ENCODE measurements around the gene TSSK2.
"Not testable (repeated sequence)": the region's sequence is repeated elsewhere in the genome, so short reads cannot be mapped to it uniquely, and the experiment has no call there.

TSSK2 gene
- 0.09 to 0.19 (median 0.17) reads per million in 3 donors for total RNA-seq

DNA sequence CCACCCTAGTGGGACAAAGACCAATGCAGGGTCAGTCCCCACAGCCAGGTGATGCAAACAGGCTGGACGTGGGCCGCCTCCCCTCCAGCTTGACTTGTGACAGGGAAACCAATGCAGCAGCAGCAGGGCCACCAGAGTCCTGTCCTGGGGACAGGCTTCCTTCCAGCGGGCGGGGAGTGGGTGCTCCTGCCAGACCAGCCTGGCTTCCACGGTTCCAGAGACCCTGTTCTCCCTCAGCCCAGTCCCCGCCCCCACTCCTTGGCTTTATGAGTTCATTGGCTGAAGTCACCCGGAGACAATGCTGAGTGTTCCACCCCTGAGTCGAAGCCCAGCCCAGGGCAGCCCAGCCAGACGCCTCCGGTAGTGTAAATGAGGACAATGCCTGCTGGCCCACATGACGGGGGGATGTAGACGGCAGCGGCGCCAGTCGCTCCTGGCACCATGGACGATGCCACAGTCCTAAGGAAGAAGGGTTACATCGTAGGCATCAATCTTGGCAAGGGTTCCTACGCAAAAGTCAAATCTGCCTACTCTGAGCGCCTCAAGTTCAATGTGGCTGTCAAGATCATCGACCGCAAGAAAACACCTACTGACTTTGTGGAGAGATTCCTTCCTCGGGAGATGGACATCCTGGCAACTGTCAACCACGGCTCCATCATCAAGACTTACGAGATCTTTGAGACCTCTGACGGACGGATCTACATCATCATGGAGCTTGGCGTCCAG lies at the start of gene TSSK2:
Gene TSSK2 (plus strand): TSS at position 350 of the 726 bp plus-strand sequence. CDS start 92 bp downstream, at position 442.
- no peaks in the 10 kb centered on the region for H3K27me3 ChIP-seq (replicated peaks; ENCODE audit: control insufficient read depth, insufficient read depth, low read length, poor library complexity, severe bottlenecking)
- no peaks in the 10 kb centered on the region for H3K9me3 ChIP-seq (ENCODE audit: control insufficient read depth, low read length)
- no peak for DNase-seq
- no peak within 1 kb of the TSS for H3K27ac ChIP-seq (ENCODE audit: insufficient read depth, low read length, poor library complexity, severe bottlenecking)
- H3K36me3 ChIP-seq (ENCODE audit: control insufficient read depth, insufficient read depth, low read length): peaks cover 39% of the 10 kb centered on the region
- H3K4me1 ChIP-seq (ENCODE audit: control insufficient read depth, insufficient read depth, low read length, poor library complexity, severe bottlenecking): no peaks in the 10 kb centered on the region
- no peak within 1 kb of the TSS for H3K4me3 ChIP-seq (ENCODE audit: insufficient read depth, low read depth, low read length, poor library complexity, severe bottlenecking)

DNA sequence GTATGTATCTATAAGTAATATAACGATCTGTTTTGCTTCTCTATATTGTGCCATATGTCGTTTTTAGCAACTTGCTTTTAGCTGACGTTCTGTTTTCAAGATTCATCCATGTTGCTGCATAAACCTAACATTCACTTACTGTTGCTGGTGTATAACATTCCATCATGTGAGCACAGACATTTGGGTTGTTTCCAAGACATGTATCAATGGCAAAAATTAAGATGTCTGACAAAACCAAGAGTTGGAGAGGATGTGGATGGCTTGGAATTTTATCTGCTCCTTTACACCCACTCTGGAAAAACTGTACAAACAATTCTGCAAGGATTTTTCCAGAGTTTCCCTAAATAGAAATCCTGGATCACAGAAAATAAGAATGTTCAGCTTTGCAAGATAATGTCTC lies 49.8 kb upstream of the TSSK2 start:
- no peak overlapping the region for H3K4me3 ChIP-seq (ENCODE audit: insufficient read depth, low read depth, low read length, poor library complexity, severe bottlenecking)
- no peaks in the 10 kb centered on the region for H3K9me3 ChIP-seq (ENCODE audit: control insufficient read depth, low read length)
- no peaks in the 10 kb centered on the region for H3K27me3 ChIP-seq (replicated peaks; ENCODE audit: control insufficient read depth, insufficient read depth, low read length, poor library complexity, severe bottlenecking)
- H3K27ac ChIP-seq (ENCODE audit: insufficient read depth, low read length, poor library complexity, severe bottlenecking): no peak overlapping the region
- no peak for DNase-seq
- no peaks in the 10 kb centered on the region for H3K4me1 ChIP-seq (ENCODE audit: control insufficient read depth, insufficient read depth, low read length, poor library complexity, severe bottlenecking)
- peaks cover 16% of the 10 kb centered on the region for H3K36me3 ChIP-seq (ENCODE audit: control insufficient read depth, insufficient read depth, low read length)

DNA sequence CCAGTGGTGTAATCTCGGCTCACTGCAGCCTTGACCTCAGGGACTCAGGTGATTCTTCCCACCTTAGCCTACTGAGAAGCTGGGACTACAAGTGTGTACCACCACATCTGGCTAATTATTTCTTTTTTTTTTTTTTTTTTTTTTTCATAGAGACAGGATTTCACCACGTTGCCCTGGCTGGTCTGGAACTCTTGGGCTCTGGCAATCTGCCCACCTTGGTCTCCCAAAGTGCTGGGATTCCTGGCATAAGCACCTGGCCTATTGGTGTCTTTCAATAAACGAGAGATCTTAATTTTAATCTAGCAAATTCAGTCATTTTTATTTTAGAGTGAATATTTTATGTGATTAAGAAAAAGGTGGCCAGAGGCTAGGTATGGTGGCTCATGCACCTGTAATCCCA lies 49.0 kb upstream of the TSSK2 start:
- H3K9me3 ChIP-seq (ENCODE audit: control insufficient read depth, low read length): no peaks in the 10 kb centered on the region
- no peak for DNase-seq
- H3K4me3 ChIP-seq (ENCODE audit: insufficient read depth, low read depth, low read length, poor library complexity, severe bottlenecking): no peak overlapping the region
- H3K27ac ChIP-seq (ENCODE audit: insufficient read depth, low read length, poor library complexity, severe bottlenecking): no peak overlapping the region
- peaks cover 21% of the 10 kb centered on the region for H3K36me3 ChIP-seq (ENCODE audit: control insufficient read depth, insufficient read depth, low read length)
- no peaks in the 10 kb centered on the region for H3K4me1 ChIP-seq (ENCODE audit: control insufficient read depth, insufficient read depth, low read length, poor library complexity, severe bottlenecking)
- H3K27me3 ChIP-seq (replicated peaks; ENCODE audit: control insufficient read depth, insufficient read depth, low read length, poor library complexity, severe bottlenecking): no peaks in the 10 kb centered on the region

DNA sequence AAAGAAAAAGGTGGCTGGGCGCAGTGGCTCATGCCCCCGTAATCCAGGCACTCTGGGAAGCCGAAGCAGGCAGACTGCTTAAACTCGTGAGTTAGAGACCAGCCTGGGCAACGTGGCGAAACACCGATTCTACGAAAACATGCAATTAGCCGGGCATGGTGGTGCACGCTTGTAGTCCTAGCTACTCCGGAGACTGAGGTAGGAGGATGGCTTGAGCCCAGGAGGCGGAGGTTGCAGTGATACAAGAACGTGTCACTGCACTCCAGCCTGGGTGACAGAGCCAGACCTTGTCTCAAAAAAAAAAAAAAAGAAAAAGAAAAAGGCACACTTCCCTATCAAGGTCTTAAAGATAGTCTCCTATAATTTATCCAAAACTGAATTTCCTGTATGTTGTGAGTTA lies 48.3 kb upstream of the TSSK2 start:
- Histone ChIP-seq H3K4me1 (ENCODE audit: control insufficient read depth, insufficient read depth, low read length, poor library complexity, severe bottlenecking) (no peaks in the 10 kb centered on the region), H3K27me3 (replicated peaks; ENCODE audit: control insufficient read depth, insufficient read depth, low read length, poor library complexity, severe bottlenecking) (no peaks in the 10 kb centered on the region), H3K36me3 (ENCODE audit: control insufficient read depth, insufficient read depth, low read length) (peaks cover 21% of the 10 kb centered on the region), H3K4me3 (ENCODE audit: insufficient read depth, low read depth, low read length, poor library complexity, severe bottlenecking) (no peak overlapping the region), H3K27ac (ENCODE audit: insufficient read depth, low read length, poor library complexity, severe bottlenecking) (no peak overlapping the region), H3K9me3 (ENCODE audit: control insufficient read depth, low read length) (no peaks in the 10 kb centered on the region)
- DNase-seq: no peak

DNA sequence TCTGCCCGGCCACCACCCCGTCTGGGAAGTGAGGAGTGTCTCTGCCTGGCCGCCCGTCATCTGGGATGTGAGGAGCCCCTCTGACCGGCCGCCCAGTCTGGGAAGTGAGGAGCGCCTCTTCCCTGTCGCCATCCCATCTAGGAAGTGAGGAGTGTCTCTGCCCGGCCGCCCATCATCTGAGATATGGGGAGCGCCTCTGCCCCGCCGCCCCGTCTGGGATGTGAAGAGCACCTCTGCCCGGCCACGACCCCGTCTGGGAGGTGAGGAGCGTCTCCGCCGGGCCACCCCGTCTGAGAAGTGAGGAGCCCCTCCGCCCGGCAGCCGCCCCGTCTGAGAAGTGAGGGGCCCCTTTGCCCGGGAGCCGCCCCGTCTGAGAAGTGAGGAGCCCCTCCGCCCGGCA lies 47.0 kb upstream of the TSSK2 start:
- not testable (repeated sequence) for H3K4me1 ChIP-seq (ENCODE audit: control insufficient read depth, insufficient read depth, low read length, poor library complexity, severe bottlenecking); H3K27me3 ChIP-seq (replicated peaks; ENCODE audit: control insufficient read depth, insufficient read depth, low read length, poor library complexity, severe bottlenecking); H3K27ac ChIP-seq (ENCODE audit: insufficient read depth, low read length, poor library complexity, severe bottlenecking); H3K4me3 ChIP-seq (ENCODE audit: insufficient read depth, low read depth, low read length, poor library complexity, severe bottlenecking); H3K9me3 ChIP-seq (ENCODE audit: control insufficient read depth, low read length); DNase-seq
- H3K36me3 ChIP-seq (ENCODE audit: control insufficient read depth, insufficient read depth, low read length): peaks cover 30% of the 10 kb centered on the region

DNA sequence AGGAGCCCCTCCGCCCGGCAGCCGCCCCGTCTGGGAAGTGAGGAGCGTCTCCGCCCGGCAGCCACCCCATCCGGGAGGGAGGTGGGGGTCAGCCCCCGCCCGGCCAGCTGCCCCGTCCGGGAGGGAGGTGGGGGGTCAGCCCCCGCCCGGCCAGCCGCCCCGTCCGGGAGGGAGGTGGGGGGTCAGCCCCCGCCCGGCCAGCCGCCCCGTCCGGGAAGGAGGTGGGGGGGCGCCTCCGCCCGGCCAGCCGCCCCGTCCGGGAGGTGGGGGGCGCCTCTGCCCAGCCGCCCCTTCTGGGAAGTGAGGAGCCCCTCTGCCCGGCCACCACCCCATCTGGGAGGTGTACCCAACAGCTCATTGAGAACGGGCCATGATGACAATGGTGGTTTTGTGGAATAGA lies 46.5 kb upstream of the TSSK2 start:
- H3K9me3 ChIP-seq (ENCODE audit: control insufficient read depth, low read length); H3K4me1 ChIP-seq (ENCODE audit: control insufficient read depth, insufficient read depth, low read length, poor library complexity, severe bottlenecking); H3K27ac ChIP-seq (ENCODE audit: insufficient read depth, low read length, poor library complexity, severe bottlenecking); H3K27me3 ChIP-seq (replicated peaks; ENCODE audit: control insufficient read depth, insufficient read depth, low read length, poor library complexity, severe bottlenecking); DNase-seq; H3K4me3 ChIP-seq (ENCODE audit: insufficient read depth, low read depth, low read length, poor library complexity, severe bottlenecking): not testable (repeated sequence)
- peaks cover 31% of the 10 kb centered on the region for H3K36me3 ChIP-seq (ENCODE audit: control insufficient read depth, insufficient read depth, low read length)

DNA sequence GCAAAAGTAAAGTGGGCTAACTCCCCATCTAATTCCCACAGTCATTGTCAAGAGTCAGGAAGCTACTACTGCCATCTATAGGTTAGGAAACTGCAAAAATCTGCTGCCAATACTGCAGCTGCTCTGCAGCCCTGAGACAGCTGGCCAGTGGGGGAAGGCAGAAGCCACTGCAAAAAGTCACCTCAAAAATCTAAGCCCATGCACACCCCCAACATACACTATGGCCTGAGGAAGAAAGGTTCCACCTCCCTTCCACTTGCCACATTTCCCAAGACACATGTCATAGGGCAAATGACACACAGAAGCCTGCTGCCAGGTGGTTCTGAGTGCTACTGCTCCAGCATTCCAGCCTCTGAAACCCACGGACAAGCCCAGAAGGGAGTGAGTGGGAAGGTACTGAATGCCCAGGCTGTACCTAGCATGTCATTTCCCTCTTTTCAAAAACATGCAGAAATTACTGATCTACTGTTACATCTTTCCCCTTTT lies 45.8 kb upstream of the TSSK2 start:
- H3K27me3 ChIP-seq (replicated peaks; ENCODE audit: control insufficient read depth, insufficient read depth, low read length, poor library complexity, severe bottlenecking): no peaks in the 10 kb centered on the region
- H3K36me3 ChIP-seq (ENCODE audit: control insufficient read depth, insufficient read depth, low read length): peaks cover 27% of the 10 kb centered on the region
- no peak for DNase-seq
- no peak overlapping the region for H3K27ac ChIP-seq (ENCODE audit: insufficient read depth, low read length, poor library complexity, severe bottlenecking)
- H3K4me3 ChIP-seq (ENCODE audit: insufficient read depth, low read depth, low read length, poor library complexity, severe bottlenecking): no peak overlapping the region
- H3K9me3 ChIP-seq (ENCODE audit: control insufficient read depth, low read length): no peaks in the 10 kb centered on the region
- H3K4me1 ChIP-seq (ENCODE audit: control insufficient read depth, insufficient read depth, low read length, poor library complexity, severe bottlenecking): no peaks in the 10 kb centered on the region

DNA sequence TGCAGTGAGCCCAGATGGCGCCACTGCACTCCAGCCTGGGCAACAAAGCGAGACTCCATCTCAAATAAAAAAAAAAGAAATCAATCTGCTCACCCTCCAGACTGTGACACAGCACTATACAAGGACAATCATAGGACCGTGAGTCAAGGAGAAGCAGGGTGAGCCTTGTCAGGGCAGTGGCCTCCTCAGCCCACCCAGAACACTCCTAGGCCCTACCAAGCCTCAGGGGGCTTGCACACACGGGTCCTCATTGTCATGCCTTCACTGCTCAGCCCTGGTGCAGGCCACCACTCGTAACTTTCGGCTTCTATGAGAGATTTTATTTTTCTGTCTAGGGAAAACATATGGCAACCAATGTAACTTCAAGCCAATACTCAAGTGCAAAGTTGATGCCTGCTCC lies 44.7 kb upstream of the TSSK2 start:
- H3K36me3 ChIP-seq (ENCODE audit: control insufficient read depth, insufficient read depth, low read length): peaks cover 24% of the 10 kb centered on the region
- no peaks in the 10 kb centered on the region for H3K27me3 ChIP-seq (replicated peaks; ENCODE audit: control insufficient read depth, insufficient read depth, low read length, poor library complexity, severe bottlenecking)
- H3K27ac ChIP-seq (ENCODE audit: insufficient read depth, low read length, poor library complexity, severe bottlenecking): no peak overlapping the region
- H3K4me1 ChIP-seq (ENCODE audit: control insufficient read depth, insufficient read depth, low read length, poor library complexity, severe bottlenecking): no peaks in the 10 kb centered on the region
- no peak overlapping the region for H3K4me3 ChIP-seq (ENCODE audit: insufficient read depth, low read depth, low read length, poor library complexity, severe bottlenecking)
- no peak for DNase-seq
- no peaks in the 10 kb centered on the region for H3K9me3 ChIP-seq (ENCODE audit: control insufficient read depth, low read length)

DNA sequence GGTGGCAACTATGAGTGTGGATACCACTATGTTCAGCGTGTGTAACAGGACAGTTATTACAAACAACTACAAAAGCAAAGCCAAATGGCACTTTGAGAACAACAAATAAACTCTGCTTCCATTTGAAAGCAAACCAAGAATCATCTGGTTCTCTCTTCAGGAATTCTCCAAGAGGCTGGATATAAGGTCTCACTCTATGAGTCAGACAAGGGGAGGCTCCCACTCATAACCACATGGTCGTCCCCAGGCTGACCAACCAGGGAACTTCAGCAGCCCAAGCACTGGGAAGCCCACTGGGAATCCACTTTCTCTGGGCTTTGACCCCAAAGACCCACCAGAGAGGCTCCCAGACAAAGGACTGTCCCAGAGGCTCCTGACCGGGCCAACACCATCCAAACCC lies 44.2 kb upstream of the TSSK2 start:
- Histone ChIP-seq H3K27me3 (replicated peaks; ENCODE audit: control insufficient read depth, insufficient read depth, low read length, poor library complexity, severe bottlenecking) (no peaks in the 10 kb centered on the region), H3K4me1 (ENCODE audit: control insufficient read depth, insufficient read depth, low read length, poor library complexity, severe bottlenecking) (no peaks in the 10 kb centered on the region), H3K9me3 (ENCODE audit: control insufficient read depth, low read length) (no peaks in the 10 kb centered on the region), H3K36me3 (ENCODE audit: control insufficient read depth, insufficient read depth, low read length) (peaks cover 23% of the 10 kb centered on the region), H3K4me3 (ENCODE audit: insufficient read depth, low read depth, low read length, poor library complexity, severe bottlenecking) (no peak overlapping the region), H3K27ac (ENCODE audit: insufficient read depth, low read length, poor library complexity, severe bottlenecking) (no peak overlapping the region)
- no peak for DNase-seq

DNA sequence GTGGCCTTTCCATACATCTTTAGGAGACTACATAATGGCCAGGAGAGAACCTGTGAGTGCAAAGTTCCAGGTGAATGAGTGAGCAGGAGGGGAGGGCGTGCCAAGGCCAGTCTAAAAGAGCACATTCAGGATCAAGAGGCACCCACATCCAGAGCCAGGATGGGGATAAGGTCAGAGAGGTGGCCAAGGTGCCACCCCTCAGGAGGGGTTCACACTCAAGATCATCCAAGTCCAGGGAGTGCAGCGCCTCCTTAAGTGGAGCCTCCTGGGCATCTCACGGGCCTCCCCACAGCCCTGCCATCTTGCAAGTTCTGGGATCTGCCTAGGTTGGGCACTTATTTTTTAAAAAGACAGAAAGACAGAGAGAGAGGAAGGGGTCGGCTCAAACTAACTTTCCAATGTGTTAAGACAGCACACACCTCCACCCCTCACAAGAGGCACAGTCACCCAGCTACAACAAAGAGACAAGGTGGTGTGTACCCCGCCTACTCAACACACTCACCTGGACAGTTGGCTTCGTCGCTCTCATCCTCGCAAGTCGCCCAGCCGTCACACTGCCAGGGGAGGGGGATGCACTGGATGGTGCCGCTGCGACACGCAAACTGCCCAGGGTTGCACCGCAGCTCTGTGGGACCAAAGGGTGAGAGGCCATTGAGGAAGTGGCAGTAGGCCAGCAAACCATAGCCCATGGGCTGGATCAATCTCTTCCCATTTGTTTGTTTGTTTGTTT lies 42.1 kb upstream of the TSSK2 start:
- Histone ChIP-seq H3K9me3 (ENCODE audit: control insufficient read depth, low read length) (no peaks in the 10 kb centered on the region), H3K4me1 (ENCODE audit: control insufficient read depth, insufficient read depth, low read length, poor library complexity, severe bottlenecking) (no peaks in the 10 kb centered on the region), H3K4me3 (ENCODE audit: insufficient read depth, low read depth, low read length, poor library complexity, severe bottlenecking) (no peak overlapping the region), H3K36me3 (ENCODE audit: control insufficient read depth, insufficient read depth, low read length) (peaks cover 23% of the 10 kb centered on the region), H3K27me3 (replicated peaks; ENCODE audit: control insufficient read depth, insufficient read depth, low read length, poor library complexity, severe bottlenecking) (no peaks in the 10 kb centered on the region), H3K27ac (ENCODE audit: insufficient read depth, low read length, poor library complexity, severe bottlenecking) (no peak overlapping the region)
- DNase-seq: no peak

All from effector memory CD4-positive, alpha-beta T cell (primary cell).